Endodermal cell (in vitro differentiated cells): ENCODE data around the gene TGM6. TPM values are rescaled to one million over a fixed set of nuclear protein-coding genes. Genes with fewer than 3 reads are reported as not detected.
A peak's percentile ranks its signal among the peaks of the same experiment; 100 is the strongest.

Source experiments
- DNase-seq: peaks from one replicate; pipeline ENCODE4 v3.0.0-alpha.2; 2017
- H3K27ac ChIP-seq: 2 replicates; pipeline ENCODE4 v1.5.1; 2013; ENCODE audit warnings: mild to moderate bottlenecking, low read depth, low read length, moderate library complexity
- H3K27me3 ChIP-seq: 2 replicates; pipeline ENCODE4 v1.6.1; 2013; ENCODE audit warnings: mild to moderate bottlenecking, low read length, moderate library complexity; ENCODE audit not compliant: insufficient read depth, control insufficient read depth, poor library complexity, severe bottlenecking
- H3K36me3 ChIP-seq: 2 replicates; pipeline ENCODE4 v1.7.0; 2013; ENCODE audit warnings: mild to moderate bottlenecking, low read length, moderate library complexity; ENCODE audit not compliant: control insufficient read depth, insufficient read depth
- H3K4me1 ChIP-seq: one replicate; pipeline ENCODE4 v1.7.0; 2013; ENCODE audit warnings: low read length; ENCODE audit not compliant: control insufficient read depth, insufficient read depth
- H3K4me3 ChIP-seq: 2 replicates; pipeline ENCODE4 v1.5.1; 2013; ENCODE audit warnings: mild to moderate bottlenecking, low read length, moderate library complexity
- H3K9ac ChIP-seq: 2 replicates; pipeline ENCODE4 v1.6.1; 2013; ENCODE audit warnings: mild to moderate bottlenecking, low read length, moderate library complexity; ENCODE audit not compliant: poor library complexity, severe bottlenecking; ENCODE audit errors: extremely low read depth
- H3K9me3 ChIP-seq: 2 replicates; pipeline ENCODE4 v1.6.1; 2013; ENCODE audit warnings: mild to moderate bottlenecking, low read length, moderate library complexity; ENCODE audit not compliant: control insufficient read depth
- H3K27ac Mint-ChIP-seq: 2 replicates; pipeline ENCODE4 v1.8.0; 2020; ENCODE audit warnings: mixed read lengths
- H3K27me3 Mint-ChIP-seq: 2 replicates; pipeline ENCODE4 v1.8.0; 2021; ENCODE audit warnings: mild to moderate bottlenecking, mixed read lengths; ENCODE audit not compliant: insufficient read depth
- H3K36me3 Mint-ChIP-seq: 2 replicates; pipeline ENCODE4 v1.8.0; 2020; ENCODE audit warnings: low read depth, mixed read lengths
- H3K4me1 Mint-ChIP-seq: 2 replicates; pipeline ENCODE4 v1.8.0; 2020; ENCODE audit warnings: mixed read lengths
- H3K4me3 Mint-ChIP-seq: 2 replicates; pipeline ENCODE4 v1.8.0; 2020; ENCODE audit warnings: mild to moderate bottlenecking, moderate library complexity, mixed read lengths
- H3K9me3 Mint-ChIP-seq: 2 replicates; pipeline ENCODE4 v1.8.0; 2020; ENCODE audit warnings: mild to moderate bottlenecking, mixed read lengths
- CTCF ChIP-seq: fragments of 200-600 bp; sonication (generic); conservative IDR thresholded peaks from 2 replicates; pipeline ENCODE4 v1.5.0; 2021; ENCODE audit warnings: antibody characterized with exemption, mild to moderate bottlenecking
- WGBS, 2 experiments: methylation state at CpG; one replicate each; pipeline versions ENCODE4 v1.1.5 to v1.1.7; 2013; ENCODE audit warnings: missing lambda C conversion rate in 2 of 2, mixed read lengths in 1 of 2; ENCODE audit not compliant: insufficient coverage in 1 of 2, insufficient read length in 1 of 2; 5-methylcytosine and 5-hydroxymethylcytosine counted together
- total RNA-seq, 2 donors: library from RNA; stranded (reverse); fragmentation: NEBNext Ultra II Directional in 1 of 2; extraction: Animal tissue kit (Norgen Biotek cat#: 25700) in 1 of 2; gene quantifications; 2 replicates in 1 of 2; 3 replicates in 1 of 2; pipeline ENCODE4 v1.2.1, GENCODE V29; 2021

The TGM6 gene
- total RNA-seq, 2 donors from 2014 or later, result not detected

GRCh38 chr20:2467412-2467811 is 86.7 kb downstream of the TGM6 start:
- Histone ChIP-seq H3K36me3 (peaks cover 69% of the 10 kb centered on the region), H3K4me3 (peak overlapping the region; percentile 99), H3K4me1 (no peaks in the 10 kb centered on the region), H3K27me3 (no peaks in the 10 kb centered on the region), H3K27ac (no peak overlapping the region), H3K9ac (no peak overlapping the region), H3K9me3 (no peaks in the 10 kb centered on the region)
- no peak for DNase-seq
- H3K9me3 Mint-ChIP-seq, result no peaks in the 10 kb centered on the region
- H3K4me3 Mint-ChIP-seq, result no peak overlapping the region
- peaks cover 71% of the 10 kb centered on the region for H3K36me3 Mint-ChIP-seq
- no peak for TF ChIP-seq CTCF
- 90 to 94% methylated on average over 5 of the region's 5 CpGs for WGBS, 2 experiments
- no peaks in the 10 kb centered on the region for H3K27me3 Mint-ChIP-seq
- H3K4me1 Mint-ChIP-seq, result peaks cover 17% of the 10 kb centered on the region
- no peak overlapping the region for H3K27ac Mint-ChIP-seq

GRCh38 chr20:2468581-2469407 is 88.1 kb downstream of the TGM6 start:
- peak overlapping the region; percentile 96 for H3K9ac ChIP-seq
- no peak overlapping the region for H3K27ac ChIP-seq

GRCh38 chr20:2469991-2470422 is 89.3 kb downstream of the TGM6 start:
- Mint-ChIP-seq H3K9me3 (no peaks in the 10 kb centered on the region), H3K36me3 (peaks cover 45% of the 10 kb centered on the region), H3K4me1 (peaks cover 17% of the 10 kb centered on the region), H3K4me3 (peak overlapping the region; percentile 94), H3K27ac (peak overlapping the region; percentile 99), H3K27me3 (peaks cover 8% of the 10 kb centered on the region)
- no peak for DNase-seq
- Histone ChIP-seq H3K4me1 (no peaks in the 10 kb centered on the region), H3K9ac (peak overlapping the region; percentile 96), H3K36me3 (peaks cover 43% of the 10 kb centered on the region), H3K9me3 (no peaks in the 10 kb centered on the region), H3K27ac (peak overlapping the region; percentile 94), H3K27me3 (no peaks in the 10 kb centered on the region), H3K4me3 (peak overlapping the region; percentile 99)
- TF ChIP-seq CTCF, result no peak
- 0% methylated on average over 10 to 19 of the region's 19 CpGs for WGBS, 2 experiments

More at GRCh38 chr20:2468581-2469407, 88.1 kb downstream of the TGM6 start:
- H3K36me3 ChIP-seq, result peaks cover 56% of the 10 kb centered on the region
- Mint-ChIP-seq H3K27me3 (peaks cover 5% of the 10 kb centered on the region), H3K36me3 (peaks cover 57% of the 10 kb centered on the region), H3K27ac (peak overlapping the region; percentile 30), H3K9me3 (no peaks in the 10 kb centered on the region), H3K4me3 (peak overlapping the region; percentile 94), H3K4me1 (peaks cover 17% of the 10 kb centered on the region)
- peak overlapping the region; percentile 99 for H3K4me3 ChIP-seq
- H3K4me1 ChIP-seq, result no peaks in the 10 kb centered on the region
- no peak for TF ChIP-seq CTCF
- H3K27me3 ChIP-seq, result no peaks in the 10 kb centered on the region
- H3K9me3 ChIP-seq, result no peaks in the 10 kb centered on the region
- WGBS, 2 experiments, result 83 to 88% methylated on average over 10 to 11 of the region's 11 CpGs
- no peak for DNase-seq
